Measurements from ENCODE around the gene MYL9. TPM values are rescaled to one million over a fixed set of nuclear protein-coding genes. Genes with fewer than 3 reads are reported as not detected.

Gene MYL9
- total RNA-seq, 4 donors from 2014 or later: 56.8 to 175 (median 111) TPM

- TF ChIP-seq CTCF (IDR thresholded peaks at IDR 0.05; ENCODE audit: low read depth): no peak
Observed at GRCh38 chr20:36582322-36582721, 41.0 kb downstream of the MYL9 start.

- TF ChIP-seq CTCF (IDR thresholded peaks at IDR 0.05; ENCODE audit: low read depth): no peak
Observed at GRCh38 chr20:36582821-36583220, 41.5 kb downstream of the MYL9 start.

GRCh38 chr20:36584018-36584481 is 42.7 kb downstream of the MYL9 start:
- TF ChIP-seq CTCF (IDR thresholded peaks at IDR 0.05; ENCODE audit: low read depth): no peak

DNA sequence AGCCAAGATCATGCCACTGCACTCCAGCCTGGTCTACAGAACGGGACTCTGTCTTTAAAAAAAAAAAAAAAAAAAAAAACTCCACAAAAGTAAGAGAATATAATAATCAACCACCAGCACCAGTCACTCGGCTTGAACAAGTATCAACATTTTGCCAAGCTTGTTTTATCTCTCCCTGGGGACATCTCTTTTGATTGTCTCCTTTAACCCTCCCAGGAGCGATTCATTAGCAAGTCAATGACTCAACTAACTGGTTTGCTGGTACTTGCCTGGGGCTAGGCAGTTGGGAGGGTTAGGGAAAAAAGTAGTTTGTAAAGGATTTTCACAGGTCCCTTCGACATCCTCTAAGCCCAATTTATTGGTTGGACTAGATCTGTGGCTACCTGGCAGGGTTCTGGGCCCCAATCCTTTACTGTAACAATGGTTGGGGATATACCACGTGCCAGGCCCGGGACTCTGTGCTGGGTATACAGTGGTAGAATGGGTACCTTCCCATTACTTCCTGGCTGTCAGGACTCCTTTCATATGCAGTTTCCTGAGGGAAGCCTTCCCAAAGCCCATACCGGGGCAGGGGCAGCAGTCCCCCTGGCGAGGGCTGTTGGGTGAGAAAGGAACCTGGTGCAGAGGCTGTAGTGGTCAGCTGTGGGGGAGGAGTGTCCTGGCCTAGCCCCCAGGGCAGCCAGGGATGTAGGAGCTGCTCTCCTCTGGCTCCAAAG is 44.2 kb downstream of the MYL9 start:
- no peak for TF ChIP-seq CTCF (IDR thresholded peaks at IDR 0.05; ENCODE audit: low read depth)

GRCh38 chr20:36587388-36588070 is 46.2 kb downstream of the MYL9 start:
- TF ChIP-seq CTCF (IDR thresholded peaks at IDR 0.05; ENCODE audit: low read depth): no peak

- no peak for TF ChIP-seq CTCF (IDR thresholded peaks at IDR 0.05; ENCODE audit: low read depth)
Observed at GRCh38 chr20:36591281-36591680, 50.0 kb downstream of the MYL9 start.

GRCh38 chr20:36591854-36592641 is 50.7 kb downstream of the MYL9 start:
- no peak for TF ChIP-seq CTCF (IDR thresholded peaks at IDR 0.05; ENCODE audit: low read depth)

All from subcutaneous adipose tissue (tissue), 4 donors.